NCI-H128 (cell line): ENCODE data around the gene ARHGAP15.

Experiments used
- DNase-seq: peaks from one replicate; lab custom pipeline; 2025; ENCODE audit not compliant: unreplicated experiment; lab: John Stamatoyannopoulos, UW

ARHGAP15 gene

DNA sequence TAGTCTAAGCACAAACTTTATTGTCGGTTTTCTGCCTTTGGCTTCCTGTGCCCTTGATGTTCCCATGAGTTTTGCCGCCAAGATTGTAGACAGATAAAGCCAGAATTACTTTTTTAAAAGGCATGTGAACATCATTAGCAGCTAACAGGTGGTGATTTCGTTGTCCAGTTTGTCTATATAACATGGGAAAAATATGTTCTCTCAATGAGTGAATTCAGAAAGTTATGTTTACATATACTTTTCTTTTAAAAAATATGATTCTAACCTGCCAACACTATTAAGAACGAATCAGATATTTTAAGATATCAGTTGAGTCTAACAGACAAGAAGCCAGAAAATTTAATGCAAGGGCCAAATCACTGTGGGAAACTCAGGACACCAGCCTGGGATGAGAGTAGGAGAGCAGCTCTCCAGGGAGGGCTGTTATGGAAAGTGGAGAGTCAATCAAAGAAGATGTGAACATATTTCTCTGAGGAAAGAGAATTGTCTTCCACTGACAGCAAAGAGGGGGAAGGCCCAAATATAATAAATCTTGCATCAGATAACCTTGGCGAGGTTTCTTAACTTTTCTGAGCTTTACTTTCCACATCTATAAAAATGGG is 311.3 kb downstream of the ARHGAP15 start:
- no peak for DNase-seq

GRCh38 chr2:143442193-143442592 is 313.0 kb downstream of the ARHGAP15 start:
- no peak for DNase-seq

GRCh38 chr2:143451642-143452281 is 322.5 kb downstream of the ARHGAP15 start:
- DNase-seq: no peak

GRCh38 chr2:143452817-143453451 is 323.7 kb downstream of the ARHGAP15 start:
- no peak for DNase-seq

- no peak for DNase-seq
These were observed 324.8 kb downstream of the ARHGAP15 start for GRCh38 chr2:143453981-143454511.

GRCh38 chr2:143455317-143455716 is 326.1 kb downstream of the ARHGAP15 start:
- no peak for DNase-seq

- DNase-seq: no peak
These were observed 329.3 kb downstream of the ARHGAP15 start for GRCh38 chr2:143458258-143459190.

GRCh38 chr2:143460382-143460781 is 331.2 kb downstream of the ARHGAP15 start:
- no peak for DNase-seq

DNA sequence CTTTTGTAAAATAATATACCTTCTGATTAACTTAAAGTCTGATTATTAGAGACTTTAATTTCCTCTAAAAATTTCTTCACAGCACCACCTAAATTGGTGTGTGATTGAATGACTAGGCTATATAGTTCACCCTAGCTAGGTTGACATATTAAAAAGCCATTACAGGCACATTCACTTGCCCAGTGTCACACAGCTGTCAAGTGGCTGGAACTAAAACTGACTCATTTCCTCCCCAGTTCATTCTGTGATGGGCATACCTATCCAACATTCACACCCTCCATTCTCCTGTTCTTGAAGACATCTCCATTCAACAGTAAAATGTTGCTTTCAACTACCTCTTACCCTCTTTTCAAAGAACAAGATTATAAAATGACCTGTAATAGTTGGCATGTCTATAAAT is 334.5 kb downstream of the ARHGAP15 start:
- DNase-seq: no peak

DNA sequence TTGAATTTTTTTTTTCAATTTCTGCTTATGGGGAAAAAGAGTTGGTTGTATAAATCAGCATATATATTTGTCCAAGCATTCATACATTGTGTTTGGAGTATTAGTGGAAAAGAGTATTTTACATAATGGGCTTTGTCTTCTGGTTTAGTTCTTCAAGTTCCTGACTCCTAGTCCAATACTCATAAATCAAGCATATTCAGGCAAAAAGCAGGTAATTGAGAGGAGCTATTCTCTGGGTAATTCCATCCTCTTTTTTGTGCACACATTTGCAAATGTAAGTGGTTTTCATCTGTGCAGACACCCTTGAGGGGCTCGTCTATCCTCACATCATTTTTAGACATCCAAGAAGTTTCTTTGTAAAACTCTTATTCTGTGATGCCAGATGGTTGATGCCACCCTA is 337.2 kb downstream of the ARHGAP15 start:
- no peak for DNase-seq

DNA sequence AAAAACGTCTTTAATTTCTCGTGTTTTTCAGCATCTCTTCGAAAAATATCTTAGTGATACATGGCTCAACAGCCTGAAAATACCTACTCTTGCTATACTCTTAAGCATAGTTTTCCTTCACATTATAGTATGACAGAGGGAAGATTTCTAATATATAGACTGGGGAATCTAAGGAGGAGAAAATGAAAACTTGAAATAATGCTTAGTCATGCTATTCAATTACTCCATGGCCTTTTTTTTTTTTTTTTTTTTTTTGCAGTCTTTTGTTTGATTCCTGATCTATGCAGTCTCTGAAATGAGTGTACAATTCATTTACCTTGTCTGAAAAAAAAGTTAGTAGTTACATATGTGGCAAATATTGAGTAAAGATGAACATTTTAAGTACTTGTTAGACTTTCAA is 337.8 kb downstream of the ARHGAP15 start:
- no peak for DNase-seq

GRCh38 chr2:143468341-143468888 is 339.2 kb downstream of the ARHGAP15 start:
- no peak for DNase-seq

DNA sequence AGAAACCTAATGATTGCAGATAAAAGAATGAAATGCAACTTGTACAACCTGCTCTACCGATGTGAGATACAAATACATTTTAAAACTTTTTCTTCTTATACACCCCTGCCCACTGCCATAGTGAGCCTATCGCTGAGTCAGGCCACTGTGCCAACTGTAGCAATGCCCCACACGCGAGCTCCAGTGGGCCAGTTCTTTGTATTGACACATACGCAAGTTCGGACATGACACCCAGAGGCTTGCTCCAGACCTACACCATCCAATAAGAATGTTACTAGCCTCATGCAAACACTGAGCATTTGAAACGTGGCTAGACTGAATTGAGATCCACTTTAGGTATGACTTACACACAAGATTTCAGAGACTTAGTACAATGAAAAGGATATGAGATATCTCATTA is 340.1 kb downstream of the ARHGAP15 start:
- no peak for DNase-seq

GRCh38 chr2:143471550-143471949 is 342.3 kb downstream of the ARHGAP15 start:
- DNase-seq: no peak

DNA sequence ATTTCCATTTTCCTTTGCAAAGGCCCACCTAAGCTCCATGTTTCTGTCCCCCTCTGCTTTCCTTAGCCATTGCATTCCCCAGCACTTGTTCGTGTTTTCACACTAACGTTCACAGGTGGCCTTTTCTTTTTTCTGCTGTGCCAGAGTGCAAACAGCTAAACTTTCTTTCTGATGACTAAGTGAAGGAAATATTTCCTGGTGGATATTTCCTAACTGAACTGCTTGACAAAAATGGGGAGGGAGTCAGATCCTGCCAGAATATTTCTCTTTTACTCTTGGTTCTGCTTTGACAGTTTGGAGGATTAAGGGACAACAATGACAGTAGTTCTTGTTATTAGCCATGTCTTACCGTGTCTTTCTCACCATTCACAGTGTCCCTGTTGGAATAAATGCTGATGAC is 344.0 kb downstream of the ARHGAP15 start:
- no peak for DNase-seq

DNA sequence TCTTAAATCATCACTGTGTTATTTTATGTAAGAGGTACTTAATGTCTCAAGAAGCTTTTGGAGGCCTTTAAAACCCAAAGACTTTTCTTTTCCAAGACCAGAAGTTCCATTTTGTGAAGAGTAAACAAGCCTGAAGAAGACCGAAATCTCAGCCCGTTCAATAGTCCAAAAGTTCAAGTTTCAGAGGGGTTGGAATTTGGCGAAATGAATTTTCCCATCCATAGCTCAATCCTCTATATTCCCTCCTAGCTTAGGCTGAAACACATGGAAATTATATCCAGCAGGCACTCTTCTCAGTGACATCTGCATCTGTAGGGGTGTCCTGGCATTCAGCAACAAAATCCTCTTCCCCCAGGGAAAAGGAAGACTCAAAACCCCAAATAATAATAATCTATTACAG is 344.6 kb downstream of the ARHGAP15 start:
- DNase-seq: no peak

- no peak for DNase-seq
These were observed 345.4 kb downstream of the ARHGAP15 start for GRCh38 chr2:143474586-143474985.

- DNase-seq: no peak
These were observed 346.0 kb downstream of the ARHGAP15 start for GRCh38 chr2:143475041-143475776.

DNA sequence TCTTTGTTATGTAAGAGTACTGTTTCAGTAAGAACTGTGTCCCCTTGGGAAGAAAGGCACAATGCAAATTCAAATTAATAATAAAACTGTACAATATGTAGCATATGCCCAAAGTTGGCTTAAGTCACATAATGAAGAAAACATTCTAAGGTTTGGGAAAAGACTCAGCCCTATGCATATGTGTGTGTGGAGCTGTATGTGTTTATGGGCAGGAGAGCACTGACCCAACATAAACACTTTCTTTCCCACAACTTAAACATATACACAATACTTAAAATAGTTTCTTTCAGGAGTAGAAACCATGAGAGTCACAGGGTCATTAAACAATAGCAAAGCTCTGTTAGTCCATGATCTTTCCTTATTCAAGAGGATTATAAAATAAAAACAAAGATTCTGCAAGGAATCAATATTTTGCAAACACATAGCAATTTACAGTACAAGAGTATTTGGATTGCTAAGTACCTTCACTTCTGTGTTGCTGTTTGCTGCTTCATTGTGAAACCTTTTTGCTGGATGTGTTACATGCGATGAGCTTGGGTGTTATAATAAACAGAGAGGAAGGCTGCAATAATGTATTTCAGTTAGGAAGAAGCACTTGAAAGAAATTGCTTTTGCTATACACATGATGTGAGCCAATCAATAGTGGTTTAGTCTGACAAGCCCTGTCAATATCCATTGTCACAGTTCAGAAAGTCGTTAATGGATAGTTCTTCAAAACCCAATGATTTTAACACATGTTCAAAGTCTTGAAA is 347.3 kb downstream of the ARHGAP15 start:
- DNase-seq: no peak
